Measurements from ENCODE around the gene CLTCL1.

DNA sequence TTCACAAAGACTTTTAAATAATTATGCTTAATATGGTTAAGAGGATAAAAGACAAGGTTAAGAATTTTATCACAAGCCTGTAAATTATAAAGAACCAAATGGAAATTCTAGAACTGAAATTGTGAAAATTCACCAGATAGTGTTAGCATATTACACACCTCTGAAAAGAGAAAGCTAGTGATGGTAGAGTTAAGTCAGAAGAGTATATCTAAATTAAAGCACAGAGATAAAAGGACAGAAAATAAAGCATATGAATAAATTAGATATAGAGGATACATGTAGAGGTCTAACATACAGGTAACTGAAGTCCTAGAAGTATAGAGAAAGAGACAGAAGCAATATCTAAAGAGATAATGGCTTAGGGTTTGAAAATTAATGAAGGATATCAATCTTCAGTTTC lies 4.2 kb upstream of the CLTCL1 start:
- TF ChIP-seq, protein P1, sequence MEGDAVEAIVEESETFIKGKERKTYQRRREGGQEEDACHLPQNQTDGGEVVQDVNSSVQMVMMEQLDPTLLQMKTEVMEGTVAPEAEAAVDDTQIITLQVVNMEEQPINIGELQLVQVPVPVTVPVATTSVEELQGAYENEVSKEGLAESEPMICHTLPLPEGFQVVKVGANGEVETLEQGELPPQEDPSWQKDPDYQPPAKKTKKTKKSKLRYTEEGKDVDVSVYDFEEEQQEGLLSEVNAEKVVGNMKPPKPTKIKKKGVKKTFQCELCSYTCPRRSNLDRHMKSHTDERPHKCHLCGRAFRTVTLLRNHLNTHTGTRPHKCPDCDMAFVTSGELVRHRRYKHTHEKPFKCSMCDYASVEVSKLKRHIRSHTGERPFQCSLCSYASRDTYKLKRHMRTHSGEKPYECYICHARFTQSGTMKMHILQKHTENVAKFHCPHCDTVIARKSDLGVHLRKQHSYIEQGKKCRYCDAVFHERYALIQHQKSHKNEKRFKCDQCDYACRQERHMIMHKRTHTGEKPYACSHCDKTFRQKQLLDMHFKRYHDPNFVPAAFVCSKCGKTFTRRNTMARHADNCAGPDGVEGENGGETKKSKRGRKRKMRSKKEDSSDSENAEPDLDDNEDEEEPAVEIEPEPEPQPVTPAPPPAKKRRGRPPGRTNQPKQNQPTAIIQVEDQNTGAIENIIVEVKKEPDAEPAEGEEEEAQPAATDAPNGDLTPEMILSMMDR (IDR thresholded peaks at IDR 0.05) = no peak
- TF ChIP-seq POLR2A (IDR thresholded peaks at IDR 0.05) = no peak
